ENCODE measurements around the gene PRIMA1. TPM values are rescaled to one million over a fixed set of nuclear protein-coding genes. Genes with fewer than 3 reads are reported as not detected.

The PRIMA1 gene
- total RNA-seq, 1 experiment from 2014 or later = 2.3 TPM

DNA sequence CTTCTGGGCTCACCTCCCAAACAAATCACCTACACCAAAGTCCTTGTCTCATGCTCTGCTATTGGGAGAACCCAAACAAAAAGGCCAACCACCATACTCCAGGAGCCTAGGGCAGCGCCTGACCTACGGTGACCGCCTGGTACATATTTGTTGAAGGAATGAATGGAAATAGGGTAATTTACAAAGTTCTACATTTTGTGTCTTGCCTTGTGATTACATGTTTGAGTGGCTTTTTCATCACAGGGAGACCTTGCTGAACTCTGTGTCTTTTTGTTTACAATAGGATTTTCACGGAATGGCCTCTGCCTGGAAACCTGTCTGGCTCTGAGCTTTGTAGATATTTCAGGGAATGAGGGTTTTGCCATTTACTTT is 11.3 kb upstream of the PRIMA1 start:
- Histone ChIP-seq H2BK120ac (ENCODE audit: low read depth, low read length, poor library complexity, severe bottlenecking) (no peak overlapping the region), H3K23me2 (ENCODE audit: insufficient read length, low read depth, low read length, poor library complexity, severe bottlenecking) (no peaks in the 10 kb centered on the region), H3K4me1 (ENCODE audit: insufficient read depth, low read length) (no peaks in the 10 kb centered on the region), H2AFZ (ENCODE audit: low read length) (no peak overlapping the region), H4K5ac (ENCODE audit: insufficient read length, low read depth, low read length) (no peak overlapping the region), H3K56ac (ENCODE audit: insufficient read length, low read depth, low read length) (no peak overlapping the region), H2BK20ac (ENCODE audit: low read depth, low read length, poor library complexity, severe bottlenecking) (no peak overlapping the region), H3K27ac (ENCODE audit: insufficient read length, low read depth, low read length) (no peak overlapping the region), H4K20me1 (ENCODE audit: control insufficient read depth, insufficient read depth, insufficient read length) (no peaks in the 10 kb centered on the region), H3K9me3 (ENCODE audit: control insufficient read depth, low read depth, low read length) (no peaks in the 10 kb centered on the region), H3K27me3 (ENCODE audit: insufficient read depth, low read length) (no peaks in the 10 kb centered on the region), H3K4ac (ENCODE audit: low read depth, low read length) (no peak overlapping the region), H3K79me2 (ENCODE audit: insufficient read depth, low read length) (no peaks in the 10 kb centered on the region), H3K79me1 (ENCODE audit: insufficient read depth, low read depth, low read length, poor library complexity, severe bottlenecking) (no peaks in the 10 kb centered on the region), H2AK5ac (ENCODE audit: insufficient read length, low read length) (no peak overlapping the region), H4K8ac (replicated peaks; ENCODE audit: insufficient read length, low read depth, low read length) (no peak overlapping the region), H4K91ac (ENCODE audit: insufficient read length, low read depth, low read length) (no peak overlapping the region), H2BK12ac (ENCODE audit: insufficient read length, low read depth, low read length) (no peak overlapping the region), H2BK5ac (ENCODE audit: insufficient read length, low read length) (no peak overlapping the region), H3K9ac (ENCODE audit: extremely low read depth, insufficient read length, low read length) (no peak overlapping the region), H3T11ph (ENCODE audit: low read length) (no peak overlapping the region), H3K23ac (ENCODE audit: insufficient read length, low read depth, low read length) (no peak overlapping the region), H3K18ac (ENCODE audit: insufficient read length, low read depth, low read length) (no peak overlapping the region), H3K4me2 (ENCODE audit: insufficient read depth, insufficient read length, low read length) (no peak overlapping the region), H2BK15ac (ENCODE audit: low read depth, low read length) (no peak overlapping the region), H3K14ac (ENCODE audit: insufficient read depth, low read length) (no peak overlapping the region)
- no peak for DNase-seq
- no peak overlapping the region for H3K4me3 Mint-ChIP-seq
- WGBS (ENCODE audit: extremely low coverage, insufficient read length, low lambda C conversion rate) = no CpG with 5 or more reads among the region's 4 CpGs
- H3K27me3 Mint-ChIP-seq (ENCODE audit: low read depth) = peaks cover 12% of the 10 kb centered on the region
- no peaks in the 10 kb centered on the region; a peak in 1 of 7 replicates for H3K36me3 Mint-ChIP-seq (ENCODE audit: insufficient read depth in 1 of 3, low read depth in 3 of 3)
- no peaks in the 10 kb centered on the region for H3K9me3 Mint-ChIP-seq
- no peaks in the 10 kb centered on the region for H3K4me1 Mint-ChIP-seq
- H3K27ac Mint-ChIP-seq = no peak overlapping the region
- TF ChIP-seq, protein P1, sequence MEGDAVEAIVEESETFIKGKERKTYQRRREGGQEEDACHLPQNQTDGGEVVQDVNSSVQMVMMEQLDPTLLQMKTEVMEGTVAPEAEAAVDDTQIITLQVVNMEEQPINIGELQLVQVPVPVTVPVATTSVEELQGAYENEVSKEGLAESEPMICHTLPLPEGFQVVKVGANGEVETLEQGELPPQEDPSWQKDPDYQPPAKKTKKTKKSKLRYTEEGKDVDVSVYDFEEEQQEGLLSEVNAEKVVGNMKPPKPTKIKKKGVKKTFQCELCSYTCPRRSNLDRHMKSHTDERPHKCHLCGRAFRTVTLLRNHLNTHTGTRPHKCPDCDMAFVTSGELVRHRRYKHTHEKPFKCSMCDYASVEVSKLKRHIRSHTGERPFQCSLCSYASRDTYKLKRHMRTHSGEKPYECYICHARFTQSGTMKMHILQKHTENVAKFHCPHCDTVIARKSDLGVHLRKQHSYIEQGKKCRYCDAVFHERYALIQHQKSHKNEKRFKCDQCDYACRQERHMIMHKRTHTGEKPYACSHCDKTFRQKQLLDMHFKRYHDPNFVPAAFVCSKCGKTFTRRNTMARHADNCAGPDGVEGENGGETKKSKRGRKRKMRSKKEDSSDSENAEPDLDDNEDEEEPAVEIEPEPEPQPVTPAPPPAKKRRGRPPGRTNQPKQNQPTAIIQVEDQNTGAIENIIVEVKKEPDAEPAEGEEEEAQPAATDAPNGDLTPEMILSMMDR (conservative IDR thresholded peaks at IDR 0.05) = no peak

Measured in H9 (cell line).